Esophagus (tissue), 2 donors: ENCODE data around the gene AFF4. TPM values are rescaled to one million over a fixed set of nuclear protein-coding genes. Genes with fewer than 3 reads are reported as not detected.

Source experiments
- H3K27ac ChIP-seq, 2 donors: one replicate each; pipeline ENCODE4 v1.5.1; 2013; ENCODE audit warnings: low read depth in 2 of 2, mild to moderate bottlenecking in 2 of 2, inconsistent platforms in 1 of 2, low read length in 1 of 2, moderate library complexity in 1 of 2
- H3K27me3 ChIP-seq, 2 donors: one replicate each; pipeline ENCODE4 v1.6.1; 2013; ENCODE audit warnings: low read length in 2 of 2, control low read depth in 1 of 2, mild to moderate bottlenecking in 1 of 2; ENCODE audit not compliant: insufficient read depth in 2 of 2, control insufficient read depth in 1 of 2
- H3K36me3 ChIP-seq, 2 donors: one replicate each; pipeline ENCODE4 v1.6.1; 2013; ENCODE audit warnings: low read length in 1 of 2; ENCODE audit not compliant: control insufficient read depth in 2 of 2, insufficient read depth in 2 of 2
- H3K4me1 ChIP-seq, 2 donors: one replicate each; pipeline ENCODE4 v1.6.1; 2013; ENCODE audit warnings: low read length in 1 of 2; ENCODE audit not compliant: control insufficient read depth in 2 of 2, insufficient read depth in 2 of 2
- H3K4me3 ChIP-seq, 2 donors: one replicate each; pipeline ENCODE4 v1.5.1; 2013; ENCODE audit warnings: low read length in 2 of 2, mild to moderate bottlenecking in 2 of 2, low read depth in 1 of 2, moderate library complexity in 1 of 2
- H3K9me3 ChIP-seq, 2 donors: one replicate each; pipeline ENCODE4 v1.6.1; 2013; ENCODE audit warnings: mild to moderate bottlenecking in 2 of 2, low read depth in 1 of 2, low read length in 1 of 2, moderate library complexity in 1 of 2; ENCODE audit not compliant: control insufficient read depth in 2 of 2, insufficient read depth in 1 of 2
- WGBS, 2 donors: extraction: QIAGEN DNeasy Blood & Tissue Kit; methylation state at CpG; one replicate each; pipeline ENCODE4 v1.1.7; 2013; 5-methylcytosine and 5-hydroxymethylcytosine counted together
- polyA plus RNA-seq, 2 donors: library from polyadenylated mRNA; stranded (reverse); fragments of 200-250 nt; gene quantifications; one replicate each; pipeline ENCODE4 v1.2.3, GENCODE V29; 2013
- donor health status: healthy with polysubstance abuse.
- donor health status: Bipolar disorder and iron deficiency.

Gene AFF4
- polyA plus RNA-seq, 2 donors = 10.4 to 12.6 TPM

DNA sequence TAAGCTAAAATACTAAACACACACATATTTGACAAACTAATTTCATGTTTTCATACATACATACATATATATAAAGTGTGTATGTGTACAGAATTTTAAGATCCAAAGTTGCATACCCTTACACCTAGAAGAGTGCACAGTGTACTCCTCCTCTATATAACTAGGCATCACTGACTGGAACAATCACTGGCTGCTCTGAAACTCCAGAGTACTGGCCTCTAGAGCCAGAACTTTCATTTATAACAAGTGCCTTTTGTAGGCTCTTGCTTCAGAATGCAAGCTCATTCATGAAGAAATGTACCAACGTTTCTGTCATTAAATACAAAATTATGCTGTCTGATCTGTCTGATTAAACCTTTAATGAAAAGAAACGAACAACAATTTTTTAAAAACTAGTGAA is 86.0 kb downstream of the AFF4 start:
- Histone ChIP-seq H3K4me3 (no peak overlapping the region), H3K4me1 (peaks cover 2 to 6% of the 10 kb centered on the region in 2 donors), H3K36me3 (peaks cover 0 to 12% of the 10 kb centered on the region in 2 donors), H3K9me3 (no peaks in the 10 kb centered on the region), H3K27me3 (no peaks in the 10 kb centered on the region), H3K27ac (no peak overlapping the region)
- 74 to 78% methylated on average over 2 of the region's 2 CpGs for WGBS, 2 donors

DNA sequence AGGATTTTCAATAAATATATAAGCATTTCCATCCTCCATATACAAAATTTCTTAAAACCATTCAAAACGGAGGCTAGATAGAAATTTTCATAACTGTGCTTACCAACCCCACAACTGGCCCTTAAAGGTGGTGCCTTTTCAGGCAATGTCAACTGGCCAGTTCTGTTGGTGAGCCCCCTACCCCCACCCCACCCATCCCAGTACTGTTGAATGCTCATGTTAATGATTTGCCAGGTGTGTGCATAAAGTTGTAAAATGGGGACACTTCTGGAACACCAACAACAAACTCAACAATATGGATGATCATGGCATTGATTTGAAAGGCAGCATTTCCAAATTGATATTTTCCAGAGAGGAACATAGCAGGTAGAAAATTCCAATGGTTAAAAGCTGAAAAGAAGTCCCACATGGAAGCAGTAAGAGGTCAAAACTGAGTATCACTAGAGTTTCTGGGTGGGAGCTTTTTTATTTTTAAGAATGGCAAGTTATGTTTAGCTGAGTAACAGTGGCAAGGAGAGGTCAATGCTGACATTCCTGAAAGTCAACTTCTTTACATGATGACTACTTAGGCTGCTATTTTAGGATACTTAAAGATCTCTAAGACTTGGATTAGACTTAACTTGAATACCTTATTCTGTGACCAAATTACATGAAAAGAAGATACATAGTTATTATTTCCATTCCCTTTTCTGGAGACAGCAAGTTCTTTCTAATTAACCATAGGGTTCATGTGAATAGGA is 87.2 kb downstream of the AFF4 start:
- H3K9me3 ChIP-seq = no peaks in the 10 kb centered on the region
- H3K27ac ChIP-seq = peak overlapping the region in 1 of 2 donors; percentile 55
- no peaks in the 10 kb centered on the region for H3K27me3 ChIP-seq
- H3K36me3 ChIP-seq = peaks cover 0 to 13% of the 10 kb centered on the region in 2 donors
- H3K4me1 ChIP-seq = peaks cover 2 to 6% of the 10 kb centered on the region in 2 donors
- WGBS, 2 donors = 88 to 89% methylated on average over 1 of the region's 1 CpG
- no peak overlapping the region for H3K4me3 ChIP-seq

DNA sequence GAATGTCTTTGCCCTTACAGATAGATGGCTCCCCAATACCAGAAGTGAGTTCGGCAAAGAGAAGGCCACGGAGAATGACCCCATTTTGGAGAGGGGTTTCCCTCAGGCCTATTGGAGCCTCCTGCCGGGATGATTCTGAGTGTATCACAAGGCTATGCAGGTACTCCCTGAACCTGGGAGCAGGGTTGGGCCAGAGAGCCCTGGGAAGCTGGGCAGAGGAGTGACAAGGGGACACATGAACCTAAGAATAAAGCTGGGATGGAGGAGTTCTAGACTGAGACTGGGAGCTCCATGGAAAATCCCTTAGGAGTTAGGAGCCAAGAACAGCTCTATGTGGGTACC is 89.5 kb downstream of the AFF4 start:
- H3K4me3 ChIP-seq = no peak overlapping the region

DNA sequence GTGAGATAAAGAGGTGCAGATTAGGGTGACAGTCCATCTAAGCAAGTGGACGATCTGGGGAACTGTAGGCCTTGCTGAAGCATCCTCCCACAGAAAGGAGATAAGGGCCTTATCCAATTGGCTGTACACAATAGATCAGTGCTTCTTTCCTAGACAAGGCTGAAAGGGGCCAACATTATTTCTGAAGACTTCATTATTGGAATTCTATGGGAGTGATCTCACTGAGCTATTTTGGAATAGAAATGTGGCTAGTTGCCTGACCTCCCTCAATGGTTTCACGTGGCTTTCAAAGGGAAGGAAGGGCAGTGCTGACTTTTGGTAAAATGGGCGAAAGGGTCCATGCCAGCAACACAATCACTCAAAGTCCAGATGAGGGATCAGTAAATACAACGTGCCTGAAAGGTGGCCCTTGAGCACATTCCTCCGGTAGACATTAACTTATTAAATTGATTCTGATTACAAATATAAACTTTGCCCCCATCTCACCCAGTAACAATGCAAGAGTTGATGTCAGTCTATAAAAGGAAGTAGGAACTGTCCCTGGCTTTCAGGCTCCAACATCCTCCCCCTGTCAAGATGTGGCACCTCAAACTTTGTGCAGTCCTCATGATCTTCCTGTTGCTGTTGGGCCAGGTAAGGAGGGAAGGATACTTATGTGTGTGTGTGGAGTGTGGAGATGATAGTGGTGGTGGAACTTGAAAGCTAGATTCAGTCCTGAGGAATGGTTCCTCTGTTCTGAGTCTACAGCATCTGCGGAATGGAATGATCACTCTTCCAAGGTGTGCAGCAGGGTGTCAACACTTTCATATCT is 90.1 kb downstream of the AFF4 start, which contains the start of gene LEAP2:
Gene LEAP2, plus strand, starts transcription at position 550 of the 811 bp plus-strand sequence. Its CDS starts 27 bp downstream, at position 577.
- Histone ChIP-seq H3K4me3 (no peak within 1 kb of the TSS), H3K27ac (no peak within 1 kb of the TSS), H3K36me3 (peaks cover 6 to 12% of the 10 kb centered on the region in 2 donors), H3K27me3 (no peaks in the 10 kb centered on the region), H3K4me1 (peaks cover 2 to 6% of the 10 kb centered on the region in 2 donors), H3K9me3 (no peaks in the 10 kb centered on the region)
- 53 to 63% methylated on average over 6 of the region's 6 CpGs for WGBS, 2 donors

More for the DNA sequence above, 89.5 kb downstream of the AFF4 start:
- Histone ChIP-seq H3K36me3 (peaks cover 6 to 12% of the 10 kb centered on the region in 2 donors), H3K27ac (no peak overlapping the region), H3K4me1 (peaks cover 2 to 6% of the 10 kb centered on the region in 2 donors), H3K27me3 (no peaks in the 10 kb centered on the region), H3K9me3 (no peaks in the 10 kb centered on the region)
- 91 to 94% methylated on average over 3 of the region's 3 CpGs for WGBS, 2 donors

DNA sequence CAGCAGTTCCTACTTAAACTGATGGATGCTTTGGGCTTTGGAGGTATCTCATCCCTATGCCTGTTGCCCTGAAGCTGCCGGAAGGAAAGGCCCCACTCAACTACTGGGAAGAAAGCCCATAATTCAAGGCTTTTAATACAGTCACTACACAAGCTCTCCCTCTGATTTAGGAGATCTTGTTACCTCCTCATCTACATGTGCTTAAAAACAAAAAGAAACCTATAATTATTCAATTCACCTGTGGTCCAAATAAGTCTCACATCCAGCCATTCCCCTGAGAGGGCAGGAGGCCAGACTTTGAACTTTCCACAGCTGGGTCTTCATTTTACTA is 90.7 kb downstream of the AFF4 start:
- Histone ChIP-seq H3K9me3 (no peaks in the 10 kb centered on the region), H3K27ac (no peak overlapping the region)

DNA sequence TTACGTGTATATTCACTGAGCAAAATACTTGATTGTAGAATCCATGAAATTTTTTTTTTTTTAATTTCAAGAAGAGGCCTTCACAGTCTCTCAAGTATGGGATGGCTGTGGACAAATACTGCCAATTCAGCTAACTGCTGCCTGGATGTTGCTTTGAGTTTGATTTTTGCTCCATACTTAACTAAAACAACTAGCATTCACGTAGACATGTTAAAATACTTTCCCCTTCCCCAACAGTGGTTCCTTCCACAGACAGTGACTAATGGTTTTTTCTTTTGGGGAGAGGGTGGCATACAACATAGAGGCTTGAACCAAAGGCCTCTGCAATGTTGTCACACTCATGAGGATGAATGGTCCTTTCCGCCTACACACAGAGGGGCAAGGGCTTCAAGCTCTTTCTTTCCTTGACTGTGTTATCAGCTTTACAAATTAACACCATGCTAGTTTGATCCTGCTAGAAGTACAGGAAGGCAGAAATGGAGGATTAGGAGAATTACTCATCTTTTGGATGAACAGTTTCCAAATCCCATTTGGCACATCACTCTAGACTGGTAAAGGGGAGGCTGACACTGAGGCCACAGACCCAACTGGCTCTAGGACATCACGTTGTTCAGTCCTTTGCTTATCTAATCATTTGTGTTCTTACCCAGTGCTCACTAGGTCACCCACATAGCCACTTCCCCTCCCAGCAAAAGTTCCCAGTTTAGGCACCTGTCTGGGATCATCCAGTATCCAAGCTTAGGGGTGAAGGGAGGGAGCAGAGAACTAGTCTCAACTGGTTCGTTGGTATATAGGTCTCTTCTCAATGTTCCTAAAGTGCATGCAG is 91.8 kb downstream of the AFF4 start:
- Histone ChIP-seq H3K9me3 (no peaks in the 10 kb centered on the region), H3K4me1 (peaks cover 2% of the 10 kb centered on the region in 2 donors), H3K27ac (no peak overlapping the region), H3K36me3 (peaks cover 6 to 13% of the 10 kb centered on the region in 2 donors), H3K27me3 (no peaks in the 10 kb centered on the region), H3K4me3 (no peak overlapping the region)
- 69 to 72% methylated on average over 5 of the region's 5 CpGs for WGBS, 2 donors

More for the DNA sequence above, 90.7 kb downstream of the AFF4 start:
- WGBS, 2 donors = 83 to 94% methylated on average over 1 of the region's 1 CpG
- Histone ChIP-seq H3K4me1 (peaks cover under 1 to 3% of the 10 kb centered on the region in 2 donors), H3K27me3 (no peaks in the 10 kb centered on the region), H3K4me3 (no peak overlapping the region), H3K36me3 (peaks cover 6 to 13% of the 10 kb centered on the region in 2 donors)

- 68 to 71% methylated on average over 2 of the region's 2 CpGs for WGBS, 2 donors
- H3K4me3 ChIP-seq = no peak overlapping the region
- no peaks in the 10 kb centered on the region for H3K9me3 ChIP-seq
- no peak overlapping the region for H3K27ac ChIP-seq
- peaks cover 6 to 13% of the 10 kb centered on the region in 2 donors for H3K36me3 ChIP-seq
- peaks cover 2% of the 10 kb centered on the region in 2 donors for H3K4me1 ChIP-seq
- no peaks in the 10 kb centered on the region for H3K27me3 ChIP-seq
Measured at GRCh38 chr5:132870801-132871200, 92.6 kb downstream of the AFF4 start.

DNA sequence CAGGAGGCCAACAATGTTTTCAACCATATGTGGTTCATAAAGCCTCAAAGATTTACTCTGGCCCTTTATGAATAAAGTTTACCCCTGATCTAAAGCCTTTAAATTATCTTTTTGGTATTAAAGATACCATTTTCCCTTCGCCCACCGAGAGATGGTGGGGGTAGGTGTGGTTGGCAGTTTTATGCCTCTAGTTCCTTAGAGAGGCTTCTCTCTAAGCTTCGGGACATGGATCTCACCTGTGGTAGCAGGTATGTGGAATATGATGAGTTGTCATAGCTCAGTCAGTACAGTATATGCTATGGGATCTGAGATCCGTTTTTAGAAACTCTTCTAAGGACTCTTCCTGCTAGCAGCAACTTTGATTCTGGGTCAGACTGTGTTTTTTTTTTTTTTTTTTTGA is 94.7 kb downstream of the AFF4 start:
- WGBS, 2 donors = 78 to 88% methylated on average over 4 of the region's 4 CpGs
- Histone ChIP-seq H3K4me1 (peaks cover 0 to 2% of the 10 kb centered on the region in 2 donors), H3K27ac (no peak overlapping the region), H3K36me3 (peaks cover 6 to 10% of the 10 kb centered on the region in 2 donors), H3K9me3 (no peaks in the 10 kb centered on the region), H3K4me3 (no peak overlapping the region), H3K27me3 (no peaks in the 10 kb centered on the region)

DNA sequence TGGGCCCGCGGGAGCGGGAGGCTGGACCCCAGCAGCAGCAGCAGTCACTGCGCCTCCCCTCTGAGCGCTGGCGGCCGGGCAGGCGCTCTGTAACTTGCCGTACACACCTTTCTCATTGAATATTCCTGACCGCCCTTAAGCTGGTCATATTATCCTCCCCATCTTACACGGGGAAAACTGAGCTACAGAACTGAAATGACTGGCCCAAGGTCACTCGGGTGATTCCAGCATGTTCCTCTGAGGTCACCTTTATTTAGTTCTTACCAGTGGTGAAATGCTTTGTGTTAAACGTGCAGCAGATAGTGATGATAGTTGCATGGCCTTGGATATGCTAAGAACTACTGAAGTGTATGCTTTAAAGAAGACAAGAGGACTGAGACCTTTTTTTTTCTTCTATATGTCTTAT is 96.4 kb downstream of the AFF4 start:
- Histone ChIP-seq H3K36me3 (peaks cover 6 to 7% of the 10 kb centered on the region in 2 donors), H3K9me3 (no peaks in the 10 kb centered on the region), H3K27me3 (no peaks in the 10 kb centered on the region), H3K4me1 (peaks cover 0 to 2% of the 10 kb centered on the region in 2 donors), H3K27ac (peak overlapping the region; percentile 92 to 94), H3K4me3 (peak overlapping the region; percentile 86 to 95)
- WGBS, 2 donors = 1 to 2% methylated on average over 10 to 13 of the region's 13 CpGs
